ENCODE data around the gene CDK14.

DNA sequence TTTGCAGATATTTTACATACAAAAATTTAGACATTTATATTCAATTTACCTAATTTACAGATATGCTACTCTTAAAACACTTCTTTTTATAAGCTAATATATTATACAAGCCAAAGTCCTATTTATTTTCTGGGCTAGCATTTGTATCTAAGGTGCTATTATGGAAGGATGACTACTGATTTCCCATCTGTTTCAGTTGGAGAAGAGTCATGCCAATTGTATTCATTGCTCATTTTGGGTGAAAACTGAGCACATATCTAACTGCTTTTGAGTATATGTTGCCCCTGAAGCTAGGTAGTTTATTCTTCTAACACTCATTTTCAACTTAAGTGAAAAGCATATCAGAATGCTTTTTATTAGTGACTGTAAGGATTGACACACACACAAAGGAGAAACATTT is 172.9 kb downstream of the CDK14 start:
- TF ChIP-seq CTCF (conservative IDR thresholded peaks at IDR 0.05) (no peak), EZH2 (IDR thresholded peaks at IDR 0.05; ENCODE audit: low read depth) (no peak)
